H1 (cell line): ENCODE measurements around the gene CKS1B. TPM values are rescaled to one million over a fixed set of nuclear protein-coding genes. Genes with fewer than 3 reads are reported as not detected.

ENCODE experiments used
- CBX8 ChIP-seq: fragments of 300-800, 300-1000 bp; sonication (generic); IDR thresholded peaks from 2 replicates; pipeline ENCODE4 v1.7.1; 2016; ENCODE audit warnings: low read depth, low read length, borderline replicate concordance
- CREB1 ChIP-seq: IDR thresholded peaks from 2 replicates; pipeline ENCODE4 v1.6.1; 2012; ENCODE audit warnings: inconsistent platforms
- NANOG ChIP-seq: IDR thresholded peaks from 2 replicates; pipeline ENCODE4 v1.6.1; 2011; ENCODE audit warnings: low read length, low read depth, mild to moderate bottlenecking, inconsistent platforms; ENCODE audit not compliant: insufficient read depth, poor library complexity, severe bottlenecking
- RAD21 ChIP-seq, 2 experiments: IDR thresholded peaks in 1 of 2; conservative IDR thresholded peaks in 1 of 2; 2 replicates each; pipeline ENCODE4 v1.6.1; 2011; ENCODE audit warnings: low read depth in 2 of 2, low read length in 2 of 2, improper control_type of control experiment in 1 of 2, inconsistent platforms in 1 of 2, mild to moderate bottlenecking in 1 of 2, moderate library complexity in 1 of 2
- polyA plus RNA-seq, 7 experiments: library from polyadenylated mRNA; depleted of rRNA in 3 of 7; stranded (reverse) in 5 of 7; unstranded in 2 of 7; fragments of >200 nt in 5 of 7; fragments of 200-250 nt in 2 of 7; gene quantifications; 1 replicate in 5 of 7; 2 replicates in 1 of 7; 4 replicates in 1 of 7; pipeline versions ENCODE4 v1.2.1 to v1.2.3, GENCODE V29; 2011 to 2013; ENCODE audit warnings: missing spikeins in 2 of 7, mixed read lengths in 2 of 7
- total RNA-seq: library from RNA; stranded (reverse); fragmentation: NEBNext Ultra II Directional; extraction: Animal tissue kit (Norgen Biotek cat#: 25700); gene quantifications from 2 replicates; pipeline ENCODE4 v1.2.1, GENCODE V29; 2021

CKS1B gene
- total and polyA plus RNA-seq, 2 of the 8 experiments (the other 6 are each of a cell fraction or from before 2014, with no cell fraction given) = 294 to 1,025 TPM

- TF ChIP-seq RAD21 (IDR thresholded peaks at IDR 0.05 in 1 of 2, conservative IDR thresholded peaks at IDR 0.05 in 1 of 2; ENCODE audit: low read depth in 2 of 2, low read length in 2 of 2) = peak; percentile 5 to 53; a peak in 1 of 4 replicates
- TF ChIP-seq CREB1 = peak; percentile 89
- no peak for TF ChIP-seq NANOG
- TF ChIP-seq CBX8 = no peak
These were observed 13.0 kb upstream of the CKS1B start, which contains the start of gene PYGO2 (continued) for GRCh38 chr1:154961207-154962155.
